Epidermal melanocyte (primary cell): Measurements from ENCODE around the gene FUT7.

Experiments used
- DNase-seq: peaks from one replicate; pipeline ENCODE4 v3.0.0; 2011; ENCODE audit warnings: low spot score; ENCODE audit not compliant: insufficient read length

FUT7 gene

DNA sequence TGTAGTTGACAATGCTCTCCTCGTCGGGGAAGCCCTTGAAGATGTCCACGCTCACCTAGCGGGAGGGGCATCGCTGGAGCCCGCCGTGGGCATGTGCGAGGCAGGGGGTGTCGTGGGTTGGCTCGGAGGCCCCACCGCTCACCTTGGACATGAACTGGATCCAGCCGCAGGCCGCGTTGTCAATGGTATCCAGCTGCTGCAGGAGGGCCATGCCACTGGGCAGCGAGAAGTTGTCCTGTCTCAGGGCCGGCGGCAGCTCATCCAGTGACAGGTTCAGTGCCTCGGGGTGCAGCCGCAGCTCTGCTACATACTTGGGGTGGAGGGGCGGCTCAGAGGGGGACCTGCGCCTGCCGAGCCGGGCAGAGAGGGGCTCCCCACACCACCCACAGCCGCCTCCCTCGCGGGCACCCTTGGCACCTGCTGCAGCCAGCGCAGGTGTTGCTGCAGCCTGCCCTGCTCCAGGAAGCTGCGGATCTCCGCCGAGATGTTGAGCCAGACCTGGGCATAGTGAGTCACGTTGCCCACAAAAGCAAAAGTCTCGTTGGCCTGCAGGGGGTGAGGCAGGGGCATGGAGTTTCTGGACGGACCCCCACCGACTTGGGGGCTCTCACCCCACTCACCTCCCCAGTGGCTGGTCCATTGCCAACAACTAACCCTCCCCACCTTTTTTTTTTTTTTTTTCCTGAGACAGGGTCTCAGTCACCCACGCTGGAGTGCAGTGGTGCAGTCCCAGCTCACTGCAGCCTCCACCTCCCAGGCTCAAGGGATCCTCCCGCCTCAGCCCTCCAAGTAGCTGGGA lies 12.9 kb downstream of the FUT7 start:
- no peak for DNase-seq

- no peak for DNase-seq
These were observed 13.9 kb downstream of the FUT7 start for GRCh38 chr9:137017791-137018497.

DNA sequence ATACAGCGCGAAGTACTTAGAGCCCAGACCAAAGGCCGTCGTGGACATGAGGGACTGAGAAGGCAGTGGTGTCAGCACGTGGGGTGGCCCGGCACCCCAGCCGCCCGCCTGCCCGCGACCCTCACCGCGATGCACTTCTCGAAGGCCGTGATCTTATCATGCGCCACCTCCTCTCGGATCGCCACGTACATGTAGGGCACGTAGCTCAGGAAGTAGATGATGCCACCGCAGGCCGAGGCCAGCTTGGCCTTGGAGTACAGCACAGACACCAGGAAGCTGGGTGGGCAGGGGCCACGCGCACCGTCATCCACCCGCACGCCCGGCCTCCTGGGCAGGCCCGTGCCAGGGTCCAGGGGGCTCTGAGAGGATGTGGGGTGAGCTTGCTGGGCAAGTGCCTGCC lies 14.8 kb downstream of the FUT7 start:
- no peak for DNase-seq

GRCh38 chr9:137016436-137016835 lies 15.5 kb downstream of the FUT7 start:
- no peak for DNase-seq

GRCh38 chr9:137015976-137016375 lies 15.9 kb downstream of the FUT7 start:
- DNase-seq: no peak

DNA sequence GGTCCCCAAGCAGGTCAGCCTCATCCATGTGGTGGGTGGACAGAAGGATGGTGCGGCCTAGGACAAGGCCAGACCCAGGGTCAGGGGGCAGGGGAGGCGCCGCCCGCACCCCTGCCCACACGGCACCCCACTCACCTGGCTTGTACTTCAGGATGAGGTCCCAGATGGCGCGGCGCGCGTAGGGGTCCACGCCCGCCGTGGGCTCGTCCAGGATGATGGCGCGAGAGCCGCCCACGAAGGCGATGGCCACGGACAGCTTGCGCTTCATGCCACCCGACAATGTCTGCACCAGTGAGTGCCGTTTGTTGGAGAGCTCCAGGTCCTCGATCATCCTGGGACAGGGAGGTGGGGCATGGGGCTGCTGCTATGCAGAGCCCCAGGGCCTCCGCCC lies 16.4 kb downstream of the FUT7 start:
- no peak for DNase-seq

- no peak for DNase-seq
These were observed 16.9 kb downstream of the FUT7 start for GRCh38 chr9:137014776-137015539.

GRCh38 chr9:137014166-137014565 lies 17.7 kb downstream of the FUT7 start:
- DNase-seq: no peak

GRCh38 chr9:137013571-137013940 lies 18.3 kb downstream of the FUT7 start:
- no peak for DNase-seq

DNA sequence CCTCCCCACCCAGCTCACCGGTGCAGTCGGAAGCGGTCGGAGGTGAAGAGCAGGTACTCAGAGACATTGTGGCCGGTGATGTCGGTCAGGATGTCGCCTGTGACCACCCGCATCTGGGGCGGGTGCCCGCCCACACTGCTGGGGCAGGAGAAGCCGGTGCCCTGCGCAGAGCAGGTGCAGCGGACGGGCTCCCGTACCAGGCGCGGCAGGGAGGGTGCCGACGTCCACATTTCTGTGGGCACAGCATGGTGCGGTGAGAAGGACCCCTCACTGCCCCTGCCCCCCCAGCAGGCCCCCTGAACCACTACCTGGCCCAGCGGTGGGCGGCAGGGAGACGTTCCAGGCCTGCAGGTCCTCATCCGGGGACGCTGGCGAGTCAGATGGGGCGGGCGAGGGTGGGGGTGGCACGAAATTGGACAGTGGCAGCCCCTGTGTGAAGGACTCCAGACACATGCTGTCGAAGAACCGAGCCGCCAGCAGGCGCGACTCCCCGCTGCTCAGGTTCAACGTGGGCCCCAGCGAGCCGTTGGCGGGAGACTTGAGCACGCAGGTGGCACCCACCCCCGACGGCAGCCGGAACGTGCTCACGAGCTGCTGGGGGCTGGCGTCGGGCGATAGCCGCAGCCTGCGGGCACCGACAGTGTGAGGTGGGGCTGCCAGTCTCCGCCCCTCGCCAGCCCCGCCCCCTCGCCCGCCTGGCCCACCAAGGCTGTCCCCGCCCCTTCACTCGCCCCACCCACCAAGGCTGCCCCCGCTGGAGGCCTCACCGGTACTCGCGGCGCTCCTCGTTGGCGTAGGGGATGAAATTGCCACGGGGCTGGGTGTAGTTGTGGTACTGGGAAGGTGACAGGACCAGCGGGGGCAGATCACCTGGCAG lies 19.0 kb downstream of the FUT7 start:
- DNase-seq: no peak

GRCh38 chr9:137011907-137012675 lies 19.8 kb downstream of the FUT7 start:
- DNase-seq: no peak

DNA sequence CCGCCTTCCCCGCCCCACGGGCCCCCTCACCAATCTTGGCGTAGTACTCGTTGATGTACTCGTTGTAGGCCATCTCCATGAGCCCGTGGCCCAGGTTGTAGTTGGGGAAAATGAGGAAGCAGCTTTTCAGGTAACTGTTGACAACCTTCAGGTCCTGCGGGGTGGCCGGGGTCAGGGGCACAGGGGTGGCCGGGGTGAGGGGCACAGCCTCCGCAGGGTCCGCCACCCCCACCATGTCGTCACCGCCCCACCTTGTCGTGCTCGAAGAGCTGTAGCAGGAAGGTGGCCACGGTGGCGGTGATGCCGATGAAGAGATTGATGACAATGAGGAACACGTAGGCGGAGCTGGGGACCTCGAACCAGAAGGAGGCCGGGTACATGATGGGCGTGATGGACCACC lies 20.7 kb downstream of the FUT7 start:
- no peak for DNase-seq

GRCh38 chr9:137009938-137010732 lies 21.8 kb downstream of the FUT7 start:
- no peak for DNase-seq

DNA sequence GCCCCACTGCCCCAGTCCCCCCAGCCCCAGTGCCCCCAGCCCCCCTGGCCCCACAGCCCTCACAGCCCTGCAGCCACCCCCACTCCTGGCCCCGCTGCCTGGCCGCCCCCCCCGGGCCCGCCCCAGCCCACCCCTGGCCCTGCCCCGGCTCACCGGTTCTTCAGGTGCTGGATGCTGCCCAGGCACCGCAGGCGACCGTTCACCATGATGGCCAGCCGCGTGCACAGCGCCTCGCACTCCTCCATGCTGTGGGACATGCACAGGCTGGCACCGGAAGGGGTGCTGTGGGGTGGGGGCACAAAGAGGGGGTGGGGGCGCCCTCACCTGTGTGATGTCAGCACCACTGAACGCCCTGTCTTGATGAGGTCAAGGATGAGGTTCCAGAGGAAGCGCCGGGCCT lies 22.7 kb downstream of the FUT7 start:
- no peak for DNase-seq

- DNase-seq: no peak
These were observed 23.6 kb downstream of the FUT7 start for GRCh38 chr9:137008312-137008711.

DNA sequence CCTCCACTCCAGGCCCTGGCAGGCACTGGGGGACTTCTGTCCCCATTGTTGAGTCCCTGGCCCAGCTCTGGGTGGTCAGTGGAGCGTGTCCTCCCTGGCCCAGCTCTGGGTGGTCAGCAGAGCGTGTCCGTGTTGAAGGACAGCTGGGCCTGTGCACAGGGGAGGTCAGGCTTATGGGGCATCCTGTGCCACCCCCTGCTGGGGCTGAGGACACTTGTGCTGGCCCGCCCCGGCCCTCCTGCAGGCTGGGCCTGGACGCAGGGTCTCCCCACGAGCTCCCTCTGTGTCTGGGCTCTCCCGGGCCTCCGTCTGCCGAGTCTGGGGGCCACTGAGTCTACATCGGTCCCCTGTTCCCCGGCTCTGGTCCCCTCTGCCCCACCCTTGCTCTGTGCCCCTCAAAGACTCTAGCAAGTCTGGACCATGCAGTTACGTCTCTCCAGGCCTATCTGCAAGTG lies 24.0 kb downstream of the FUT7 start:
- DNase-seq: no peak

GRCh38 chr9:137007108-137007815 lies 24.6 kb downstream of the FUT7 start:
- no peak for DNase-seq

- no peak for DNase-seq
These were observed 25.5 kb downstream of the FUT7 start for GRCh38 chr9:137006116-137007003.
